Vagina (tissue), 2 donors: ENCODE measurements around the gene INCENP.

Experiments
- POLR2A ChIP-seq, 2 donors: fragments of 450-650 bp; IDR thresholded peaks; one replicate each; pipeline ENCODE4 v1.6.1; 2017; ENCODE audit warnings: antibody characterized with exemption in 2 of 2, mild to moderate bottlenecking in 2 of 2, moderate library complexity in 2 of 2
- TF ChIP-seq, protein P1 (sequence below), 3 experiments: fragments of 450-650 bp in 2 of 3; fragments of 200-600 bp in 1 of 3; sonication (generic) in 1 of 3; IDR thresholded peaks; one replicate each; pipeline ENCODE4 v1.5.1; 2017 to 2019; ENCODE audit warnings: antibody characterized with exemption in 3 of 3, mild to moderate bottlenecking in 2 of 3, moderate library complexity in 2 of 3

DNA sequence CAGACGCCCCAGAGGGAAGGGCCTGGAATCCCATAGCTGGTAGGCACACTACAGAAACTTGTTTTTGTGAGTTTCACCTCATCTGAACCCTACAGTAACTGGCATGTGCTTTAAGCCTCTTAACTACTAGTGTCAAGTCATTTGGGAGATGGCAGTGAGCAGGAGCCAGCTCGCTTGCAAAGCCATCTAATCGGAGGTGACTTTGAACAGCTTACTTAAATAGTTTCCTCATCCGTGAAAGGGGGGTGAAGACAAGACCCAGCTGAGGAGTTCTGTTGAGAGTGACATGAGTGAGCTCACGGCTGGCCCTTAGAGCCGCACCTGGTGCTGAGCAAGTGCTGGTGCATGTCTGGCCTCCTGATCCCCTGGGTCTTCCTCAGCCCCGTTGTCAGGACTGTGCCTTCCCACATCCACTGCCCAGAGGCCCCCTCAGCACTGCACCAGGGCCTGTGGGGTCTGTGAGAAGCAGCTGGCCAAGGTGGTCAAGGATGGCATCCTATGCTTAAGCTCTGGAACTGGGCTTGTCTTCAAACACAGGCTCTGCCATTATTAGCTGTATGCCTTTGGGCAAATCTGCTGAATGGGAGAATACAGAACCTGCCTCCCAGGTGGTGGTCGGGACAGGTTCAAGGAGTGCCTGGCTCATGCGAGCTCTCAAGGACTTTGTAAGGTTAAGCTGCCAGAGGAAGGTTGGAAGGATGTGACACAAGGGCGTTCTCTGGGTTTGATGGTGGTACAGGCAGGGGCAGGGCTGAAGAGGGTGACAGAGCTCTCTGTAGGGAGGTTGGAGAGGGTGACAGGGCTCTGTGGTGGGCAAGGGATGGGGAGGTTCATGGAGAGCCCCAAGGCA, 27.3 kb downstream of the INCENP start:
- no peak for TF ChIP-seq POLR2A (IDR thresholded peaks at IDR 0.05)
- TF ChIP-seq, protein P1, sequence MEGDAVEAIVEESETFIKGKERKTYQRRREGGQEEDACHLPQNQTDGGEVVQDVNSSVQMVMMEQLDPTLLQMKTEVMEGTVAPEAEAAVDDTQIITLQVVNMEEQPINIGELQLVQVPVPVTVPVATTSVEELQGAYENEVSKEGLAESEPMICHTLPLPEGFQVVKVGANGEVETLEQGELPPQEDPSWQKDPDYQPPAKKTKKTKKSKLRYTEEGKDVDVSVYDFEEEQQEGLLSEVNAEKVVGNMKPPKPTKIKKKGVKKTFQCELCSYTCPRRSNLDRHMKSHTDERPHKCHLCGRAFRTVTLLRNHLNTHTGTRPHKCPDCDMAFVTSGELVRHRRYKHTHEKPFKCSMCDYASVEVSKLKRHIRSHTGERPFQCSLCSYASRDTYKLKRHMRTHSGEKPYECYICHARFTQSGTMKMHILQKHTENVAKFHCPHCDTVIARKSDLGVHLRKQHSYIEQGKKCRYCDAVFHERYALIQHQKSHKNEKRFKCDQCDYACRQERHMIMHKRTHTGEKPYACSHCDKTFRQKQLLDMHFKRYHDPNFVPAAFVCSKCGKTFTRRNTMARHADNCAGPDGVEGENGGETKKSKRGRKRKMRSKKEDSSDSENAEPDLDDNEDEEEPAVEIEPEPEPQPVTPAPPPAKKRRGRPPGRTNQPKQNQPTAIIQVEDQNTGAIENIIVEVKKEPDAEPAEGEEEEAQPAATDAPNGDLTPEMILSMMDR (IDR thresholded peaks at IDR 0.05): no peak
